Mucosa of descending colon (tissue), 3 donors: ENCODE results near the gene POLR2I. TPM values are rescaled to one million over a fixed set of nuclear protein-coding genes. Genes with fewer than 3 reads are reported as not detected.

Experiments
- ATAC-seq: fragments of 200-7000 bp; cut with Tn5 transposase; one replicate; pipeline ENCODE4 v1.9.1; 2020; ENCODE audit warnings: mild to moderate bottlenecking, moderate library complexity
- DNase-seq, 3 donors: peaks; one replicate each; pipeline ENCODE4 v3.0.0-alpha.2; 2020
- H3K36me3 ChIP-seq: fragments of 200-600 bp; one replicate; pipeline ENCODE4 v1.8.0; 2021; ENCODE audit warnings: low read depth, mild to moderate bottlenecking
- H3K4me1 ChIP-seq: fragments of 200-600 bp; one replicate; pipeline ENCODE4 v1.8.0; 2021; ENCODE audit warnings: low read depth, mild to moderate bottlenecking
- H3K4me3 ChIP-seq: fragments of 200-600 bp; one replicate; pipeline ENCODE4 v1.8.0; 2021; ENCODE audit warnings: mild to moderate bottlenecking
- H3K9me3 ChIP-seq: fragments of 200-600 bp; one replicate; pipeline ENCODE4 v1.8.0; 2021; ENCODE audit warnings: mild to moderate bottlenecking
- CTCF ChIP-seq: fragments of 200-600 bp; IDR thresholded peaks from one replicate; pipeline ENCODE4 v1.8.0; 2022; ENCODE audit warnings: antibody characterized with exemption, mild to moderate bottlenecking
- intact Hi-C, 2 donors: fragments of 100-400 bp; cut with DNase I in 1 of 2; cut with micrococcal nuclease in 1 of 2; formaldehyde crosslinking; loops; one replicate each; pipeline versions ENCODE4 v1.11.0 to v1.11.1; 2022; cut with DNase I, micrococcal nuclease
- total RNA-seq, 3 donors: library from RNA; stranded (reverse); fragmentation: NEBNext Ultra II Directional in 2 of 3; extraction: Animal tissue kit (Norgen Biotek cat#: 25700) in 2 of 3; gene quantifications; one replicate each; pipeline versions ENCODE4 v1.2.1 to v1.2.4, GENCODE V29; 2021 to 2023
- donor health status: DM: no; HTN: no; CAD: no; lungs with moderate emphysema.
- donor health status: DM: no; HTN: no; CAD: no.
- donor health status: DM: no; HTN: yes; CAD: no.

The POLR2I gene
- total RNA-seq, 3 donors from 2014 or later, result 42.7 to 66.4 (median 47.4) TPM

GRCh38 chr19:36108684-36109083 lies 6.0 kb downstream of the POLR2I start:
- H3K36me3 ChIP-seq, result no peaks in the 10 kb centered on the region
- no peaks in the 10 kb centered on the region for H3K9me3 ChIP-seq
- no peak for TF ChIP-seq CTCF
- peaks cover 2% of the 10 kb centered on the region for H3K4me1 ChIP-seq
- no peak overlapping the region for H3K4me3 ChIP-seq
- ATAC-seq, result no peak
- intact Hi-C loops, result no loop called here
- no peak for DNase-seq

GRCh38 chr19:36106991-36107390 lies 7.7 kb downstream of the POLR2I start:
- H3K9me3 ChIP-seq, result no peaks in the 10 kb centered on the region
- TF ChIP-seq CTCF, result no peak
- intact Hi-C loops, result no loop called here
- DNase-seq (no peak), ATAC-seq (no peak)
- no peaks in the 10 kb centered on the region for H3K36me3 ChIP-seq
- no peak overlapping the region for H3K4me3 ChIP-seq
- no peaks in the 10 kb centered on the region for H3K4me1 ChIP-seq

- ATAC-seq, result no peak
- no peaks in the 10 kb centered on the region for H3K4me1 ChIP-seq
- H3K9me3 ChIP-seq, result no peaks in the 10 kb centered on the region
- intact Hi-C loops, result no loop called here
- no peaks in the 10 kb centered on the region for H3K36me3 ChIP-seq
- DNase-seq, result no peak
- H3K4me3 ChIP-seq, result no peak overlapping the region
- TF ChIP-seq CTCF, result no peak
These were observed 8.2 kb downstream of the POLR2I start for GRCh38 chr19:36106441-36106840.

- DNase-seq, result no peak
- Histone ChIP-seq H3K4me1 (no peaks in the 10 kb centered on the region), H3K4me3 (no peak overlapping the region), H3K9me3 (no peaks in the 10 kb centered on the region), H3K36me3 (no peaks in the 10 kb centered on the region)
- no peak for TF ChIP-seq CTCF
- intact Hi-C loops, result no loop called here
- no peak for ATAC-seq
These were observed 10.7 kb downstream of the POLR2I start for GRCh38 chr19:36103842-36104552.

GRCh38 chr19:36103040-36103626 lies 11.5 kb downstream of the POLR2I start:
- DNase-seq (no peak), ATAC-seq (no peak)
- TF ChIP-seq CTCF, result no peak
- Histone ChIP-seq H3K4me1 (no peaks in the 10 kb centered on the region), H3K36me3 (no peaks in the 10 kb centered on the region), H3K9me3 (no peaks in the 10 kb centered on the region), H3K4me3 (no peak overlapping the region)
- intact Hi-C loops, result no loop called here
